ACHN (cell line): ENCODE measurements around the gene RFX1.
"Not testable (repeated sequence)": the region's sequence is repeated elsewhere in the genome, so short reads cannot be mapped to it uniquely, and the experiment has no call there.

ENCODE experiments used
- DNase-seq: peaks from one replicate; pipeline ENCODE4 v3.0.0-alpha.2; 2015
- in situ Hi-C: cut with HindIII; loops from 2 replicates; pipeline ENCODE4 v1.10.0; 2017; ENCODE audit warnings: low sequenced_read_pairs, low pct_ligation_motif_present, low pct_unique_long_range_greater_than_20kb

Gene RFX1

GRCh38 chr19:14030997-14031718, 25.0 kb upstream of the RFX1 start:
- no peak for DNase-seq
- in situ Hi-C loops, result no loop called here

GRCh38 chr19:14028901-14029300, 22.8 kb upstream of the RFX1 start:
- in situ Hi-C loops, result no loop called here

GRCh38 chr19:14027856-14028450, 21.8 kb upstream of the RFX1 start, which contains the start of gene RLN3:
Gene RLN3 (plus strand): TSS chr19:14028148. CDS start chr19:14028205, 57 bp downstream.
- no peak for DNase-seq
- in situ Hi-C loops, result no loop called here

More at GRCh38 chr19:14028901-14029300, 22.8 kb upstream of the RFX1 start:
- DNase-seq, result no peak

- DNase-seq, in situ Hi-C loops: not testable (repeated sequence)
Measured at GRCh38 chr19:14026652-14027192, 20.6 kb upstream of the RFX1 start.

GRCh38 chr19:14023404-14024235, 17.5 kb upstream of the RFX1 start:
- DNase-seq, result peak; percentile 72
- in situ Hi-C loops, result no loop called here

- in situ Hi-C loops, result no loop called here
- peak; percentile 41 for DNase-seq
Measured at GRCh38 chr19:14022469-14022868, 16.3 kb upstream of the RFX1 start.

- DNase-seq, result no peak
- in situ Hi-C loops, result no loop called here
Measured at GRCh38 chr19:14021474-14021873, 15.4 kb upstream of the RFX1 start.

GRCh38 chr19:14019739-14020138, 13.6 kb upstream of the RFX1 start:
- in situ Hi-C loops, DNase-seq: not testable (repeated sequence)

- DNase-seq, result no peak
- in situ Hi-C loops, result no loop called here
Measured at GRCh38 chr19:14019100-14019499, 13.0 kb upstream of the RFX1 start.

- in situ Hi-C loops, result no loop called here
Measured at GRCh38 chr19:14015524-14016035, 9.5 kb upstream of the RFX1 start.

GRCh38 chr19:14012378-14012915, 6.3 kb upstream of the RFX1 start:
- in situ Hi-C loops, result no loop called here
- DNase-seq, result no peak

More at GRCh38 chr19:14015524-14016035, 9.5 kb upstream of the RFX1 start:
- DNase-seq, result no peak

GRCh38 chr19:14006766-14007562, 844 bp upstream of the RFX1 start:
- in situ Hi-C loops, result no loop called here
- no peak for DNase-seq

GRCh38 chr19:14005349-14006084, 603 bp downstream of the RFX1 start:
- DNase-seq, result peak; percentile 79
- in situ Hi-C loops, result no loop called here

GRCh38 chr19:14004619-14005348, 1.3 kb downstream of the RFX1 start:
- in situ Hi-C loops, result no loop called here
- no peak for DNase-seq

- in situ Hi-C loops, result no loop called here
- no peak for DNase-seq
Measured at GRCh38 chr19:14003251-14004055, 2.7 kb downstream of the RFX1 start.
